Heart left ventricle (tissue), 13 donors: ENCODE measurements around the gene SKIC8.

Experiments used
- CTCF ChIP-seq, 12 donors: fragments of 200-600 bp; sonication (generic) in 4 of 12; IDR thresholded peaks; one replicate each; pipeline versions ENCODE4 v1.5.0 to v1.8.0; 2018 to 2022; ENCODE audit warnings: antibody characterized with exemption in 12 of 12, mild to moderate bottlenecking in 5 of 12
- POLR2A ChIP-seq, 2 donors: fragments of 450-650 bp; IDR thresholded peaks; one replicate each; pipeline ENCODE4 v1.6.1; 2017; ENCODE audit warnings: antibody characterized with exemption in 2 of 2, mild to moderate bottlenecking in 2 of 2, moderate library complexity in 2 of 2
- donor health status: ischemic (EF 13 %, LVEDD 7.1; RV severe dilation, severe dysfunction).
- donor health status: DM: no; HTN: yes; CAD: no.
- donor health status: DM: no; HTN: no; CAD: no.
- donor health status: ischemic (EF 25% LVEDD 6.9; RV normal size, moderate dysfunction).
- donor health status: ischemic (EF 25% LVEDD 5.7; RV mildly dilated, moderate dysfunction).
- donor health status: ischemic (EF 35%, LVEDD 5.7; RV mildly dilated, moderate dysfunction).
- donor health status: nonischemic (EF 11% LVEDD 7.7; RV severe dilation, severe dysfunction).
- donor health status: DM: yes; HTN: yes; CAD: no.
- donor health status: PGD.
- donor health status: ischemic (EF 29% LVEDD 5.4; RV normal size, mild dysfunction).
- donor health status: nonischemic (EF 23%, LVEDD 6.1; RV moderate dilation, normal function).

GRCh38 chr15:78274994-78275393, 24.4 kb downstream of the SKIC8 start:
- TF ChIP-seq CTCF (IDR thresholded peaks at IDR 0.05), result no peak
- TF ChIP-seq POLR2A (IDR thresholded peaks at IDR 0.05), result no peak
